Measurements from ENCODE around the gene HBS1L.

DNA sequence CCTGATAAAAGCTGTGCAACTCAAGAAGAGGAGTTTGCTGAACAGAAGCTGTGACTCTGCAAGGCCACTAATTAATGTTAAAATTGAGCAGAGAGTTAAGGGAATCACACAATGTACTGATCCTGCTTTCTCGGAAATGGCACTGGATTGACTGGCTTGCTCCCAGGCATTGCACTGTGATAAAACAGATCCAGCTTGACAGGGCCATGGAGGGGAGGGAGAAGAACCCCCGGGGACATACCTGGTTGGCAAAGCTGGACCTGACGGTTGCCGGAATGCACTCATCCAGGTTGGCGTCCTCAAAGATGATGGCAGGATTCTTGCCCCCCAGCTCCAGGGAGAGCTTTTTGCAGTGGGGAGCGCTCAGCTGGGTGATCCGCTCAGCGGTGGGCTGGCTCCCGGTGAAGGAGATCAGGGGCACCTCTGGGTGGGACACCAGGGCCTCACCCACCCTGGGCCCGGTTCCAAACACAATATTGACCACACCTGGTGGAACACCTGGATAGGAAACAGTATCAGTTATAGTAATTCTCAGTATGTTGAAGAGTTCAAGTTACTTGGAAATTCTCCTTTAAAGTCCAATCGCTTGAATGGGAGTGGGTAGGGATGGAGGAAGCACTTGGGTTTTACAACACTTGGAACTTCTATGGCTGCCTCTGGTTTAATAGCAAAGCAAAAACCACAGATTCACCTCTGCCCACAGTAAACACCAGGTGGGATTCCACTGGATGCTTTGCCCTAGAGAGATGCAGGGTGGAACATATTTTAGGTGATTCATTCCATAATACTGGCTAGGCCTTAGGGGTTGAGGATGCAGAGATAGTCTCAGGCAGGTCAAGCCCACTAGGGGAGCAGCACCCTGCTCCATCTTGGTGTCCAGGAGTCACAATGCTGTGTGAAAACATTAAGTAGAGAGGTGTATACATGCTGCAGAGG, 121.8 kb downstream of the HBS1L start:
- TF ChIP-seq, protein P1, sequence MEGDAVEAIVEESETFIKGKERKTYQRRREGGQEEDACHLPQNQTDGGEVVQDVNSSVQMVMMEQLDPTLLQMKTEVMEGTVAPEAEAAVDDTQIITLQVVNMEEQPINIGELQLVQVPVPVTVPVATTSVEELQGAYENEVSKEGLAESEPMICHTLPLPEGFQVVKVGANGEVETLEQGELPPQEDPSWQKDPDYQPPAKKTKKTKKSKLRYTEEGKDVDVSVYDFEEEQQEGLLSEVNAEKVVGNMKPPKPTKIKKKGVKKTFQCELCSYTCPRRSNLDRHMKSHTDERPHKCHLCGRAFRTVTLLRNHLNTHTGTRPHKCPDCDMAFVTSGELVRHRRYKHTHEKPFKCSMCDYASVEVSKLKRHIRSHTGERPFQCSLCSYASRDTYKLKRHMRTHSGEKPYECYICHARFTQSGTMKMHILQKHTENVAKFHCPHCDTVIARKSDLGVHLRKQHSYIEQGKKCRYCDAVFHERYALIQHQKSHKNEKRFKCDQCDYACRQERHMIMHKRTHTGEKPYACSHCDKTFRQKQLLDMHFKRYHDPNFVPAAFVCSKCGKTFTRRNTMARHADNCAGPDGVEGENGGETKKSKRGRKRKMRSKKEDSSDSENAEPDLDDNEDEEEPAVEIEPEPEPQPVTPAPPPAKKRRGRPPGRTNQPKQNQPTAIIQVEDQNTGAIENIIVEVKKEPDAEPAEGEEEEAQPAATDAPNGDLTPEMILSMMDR (IDR thresholded peaks at IDR 0.05; ENCODE audit: insufficient read depth, low read length, poor library complexity, severe bottlenecking) = no peak
- no peak for TF ChIP-seq EZH2phosphoT487 (conservative IDR thresholded peaks at IDR 0.05; ENCODE audit: low read length)

Measured in SU-DHL-6 (cell line).